Breast epithelium (tissue), 3 donors: ENCODE results near the gene PCDHGA8.
"Not testable (repeated sequence)": the region's sequence is repeated elsewhere in the genome, so short reads cannot be mapped to it uniquely, and the experiment has no call there.

Experiments used
- CTCF ChIP-seq, 3 donors: fragments of 450-650 bp; IDR thresholded peaks; one replicate each; pipeline ENCODE4 v1.5.1; 2016 to 2017; ENCODE audit warnings: antibody characterized with exemption in 3 of 3, mild to moderate bottlenecking in 3 of 3, moderate library complexity in 3 of 3
- POLR2AphosphoS5 ChIP-seq, 3 donors: sonication (generic); formaldehyde crosslinking; IDR thresholded peaks; one replicate each; pipeline ENCODE4 v1.6.1; 2017; ENCODE audit warnings: antibody characterized with exemption in 3 of 3

GRCh38 chr5:141432308-141432707 is 39.9 kb downstream of the PCDHGA8 start:
- TF ChIP-seq POLR2AphosphoS5, CTCF (IDR thresholded peaks at IDR 0.05): not testable (repeated sequence)
